Activated CD4-positive, alpha-beta T cell treated with anti-CD3 and anti-CD28 coated beads, Interleukin-2, amount 10 ng/mL, durations not matched to agents 7 days and 5 days (primary cell): Measurements from ENCODE around the gene IRX1. TPM values are rescaled to one million over a fixed set of nuclear protein-coding genes. Genes with fewer than 3 reads are reported as not detected.

Experiments
- CTCF ChIA-PET: fragments of 350-600 bp; sonication (Branson Sonifier 250); formaldehyde crosslinking; loops from one replicate; lab custom pipeline; 2021; ENCODE audit warnings: antibody characterized with exemption; lab: Charles Lee
- POLR2A ChIA-PET: fragments of 350-600 bp; sonication (Branson Sonifier 250); formaldehyde crosslinking; loops from one replicate; lab custom pipeline; 2021; ENCODE audit warnings: antibody characterized with exemption; lab: Charles Lee
- DNase-seq: peaks from one replicate; pipeline ENCODE4 v3.0.0-alpha.2; 2020
- H3K27ac Mint-ChIP-seq: one replicate; pipeline ENCODE4 v1.8.0; 2021; ENCODE audit warnings: mild to moderate bottlenecking, moderate library complexity, mixed read lengths
- H3K27me3 Mint-ChIP-seq: one replicate; pipeline ENCODE4 v1.8.0; 2021; ENCODE audit warnings: mixed read lengths
- H3K36me3 Mint-ChIP-seq: one replicate; pipeline ENCODE4 v1.8.0; 2021; ENCODE audit warnings: low read depth, mixed read lengths
- H3K4me1 Mint-ChIP-seq: one replicate; pipeline ENCODE4 v1.8.0; 2021; ENCODE audit warnings: mixed read lengths
- H3K4me3 Mint-ChIP-seq: one replicate; pipeline ENCODE4 v1.8.0; 2021; ENCODE audit warnings: mild to moderate bottlenecking, moderate library complexity, mixed read lengths
- H3K9me3 Mint-ChIP-seq: one replicate; pipeline ENCODE4 v1.8.0; 2021; ENCODE audit warnings: mixed read lengths
- total RNA-seq, 2 experiments: library from RNA; stranded (reverse); gene quantifications; one replicate each; pipeline ENCODE4 v1.2.3, GENCODE V29; 2021

Gene IRX1
- total RNA-seq, 2 experiments from 2014 or later: not detected

GRCh38 chr5:3642231-3642630 lies 46.6 kb downstream of the IRX1 start:
- H3K4me1 Mint-ChIP-seq: no peaks in the 10 kb centered on the region
- no peaks in the 10 kb centered on the region for H3K36me3 Mint-ChIP-seq

GRCh38 chr5:3650320-3650719 lies 54.7 kb downstream of the IRX1 start:
- H3K36me3 Mint-ChIP-seq: no peaks in the 10 kb centered on the region
- ChIA-PET POLR2A (no interaction called here), CTCF (no interaction called here)
- no peaks in the 10 kb centered on the region for H3K27me3 Mint-ChIP-seq
- H3K9me3 Mint-ChIP-seq: no peaks in the 10 kb centered on the region
- H3K4me3 Mint-ChIP-seq: no peak overlapping the region
- H3K4me1 Mint-ChIP-seq: no peaks in the 10 kb centered on the region
- no peak overlapping the region for H3K27ac Mint-ChIP-seq
- DNase-seq: no peak

More at GRCh38 chr5:3642231-3642630, 46.6 kb downstream of the IRX1 start:
- DNase-seq: no peak
- Mint-ChIP-seq H3K9me3 (no peaks in the 10 kb centered on the region), H3K27ac (no peak overlapping the region), H3K27me3 (no peaks in the 10 kb centered on the region), H3K4me3 (no peak overlapping the region)
- CTCF ChIA-PET: no interaction called here
- POLR2A ChIA-PET: no interaction called here

DNA sequence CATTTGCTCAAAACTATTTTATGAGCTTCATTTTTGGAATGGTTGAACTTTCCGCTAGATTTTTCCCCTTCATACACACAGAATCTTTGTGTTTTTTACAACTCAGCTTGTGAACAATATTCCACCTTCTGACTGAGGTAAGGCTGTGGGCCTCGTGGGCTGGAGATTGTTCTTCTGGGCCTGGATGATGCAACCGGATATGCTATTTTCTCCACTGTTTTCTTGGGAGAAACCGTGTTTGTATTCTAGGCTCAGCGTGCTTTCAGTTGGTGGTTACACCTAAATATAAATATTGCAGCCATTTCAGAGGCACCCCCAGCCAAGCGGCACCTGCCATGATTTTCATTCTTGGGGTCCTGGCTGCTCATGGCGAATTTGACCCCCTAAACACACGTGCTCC lies 55.2 kb downstream of the IRX1 start:
- ChIA-PET POLR2A (no interaction called here), CTCF (no interaction called here)
- Mint-ChIP-seq H3K4me3 (no peak overlapping the region), H3K4me1 (no peaks in the 10 kb centered on the region), H3K9me3 (no peaks in the 10 kb centered on the region), H3K27ac (no peak overlapping the region), H3K27me3 (no peaks in the 10 kb centered on the region), H3K36me3 (no peaks in the 10 kb centered on the region)
- DNase-seq: no peak
